ENCODE measurements around the gene PADI6. TPM values are rescaled to one million over a fixed set of nuclear protein-coding genes. Genes with fewer than 3 reads are reported as not detected.

Gene PADI6
- total and polyA plus RNA-seq, 10 of the 15 experiments (the other 5 are each of a cell fraction or from before 2014, with no cell fraction given) = not detected

DNA sequence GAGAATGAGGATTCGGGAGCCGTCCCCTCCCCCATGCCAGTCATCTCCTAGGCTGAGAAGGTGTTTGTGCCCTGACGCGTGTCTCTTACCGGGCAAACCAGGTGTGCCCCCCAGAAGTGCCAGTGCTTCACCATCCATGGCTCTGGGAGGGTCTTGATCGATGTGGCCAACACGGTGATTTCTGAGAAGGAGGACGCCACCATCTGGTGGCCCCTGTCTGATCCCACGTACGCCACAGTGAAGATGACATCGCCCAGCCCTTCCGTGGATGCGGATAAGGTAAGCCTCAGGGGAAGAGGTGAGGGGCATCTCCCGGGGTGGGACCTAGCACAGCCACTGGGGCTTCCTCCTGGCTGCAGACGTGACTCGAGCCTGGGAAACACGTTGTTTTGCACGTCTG is 959 bp downstream of the PADI6 start:
- FAIRE-seq (no peak), ATAC-seq (no peak), DNase-seq (ENCODE audit: low read depth, low spot score) (no peak)
- Histone ChIP-seq H3K4me2 (ENCODE audit: control insufficient read depth, insufficient read depth) (no peak overlapping the region), H3K9ac (ENCODE audit: control insufficient read depth, insufficient read depth, low read length) (no peak overlapping the region), H3K4me1 (ENCODE audit: control insufficient read depth, insufficient read depth, low read length) (no peaks in the 10 kb centered on the region), H2AFZ (ENCODE audit: control insufficient read depth, low read depth, low read length) (no peak overlapping the region), H3K27ac (ENCODE audit: control insufficient read depth, insufficient read depth) (no peak overlapping the region), H3K4me3 (no peak overlapping the region), H4K20me1 (ENCODE audit: control insufficient read depth, insufficient read depth) (no peaks in the 10 kb centered on the region), H3K27me3 (replicated peaks in 1 of 2; ENCODE audit: control insufficient read depth in 2 of 2, insufficient read depth in 2 of 2, low read length in 1 of 2) (peaks cover 2 to 3% of the 10 kb centered on the region in 2 experiments; a peak in 2 of 4 replicates), H3K36me3 (ENCODE audit: control insufficient read depth in 2 of 2, insufficient read depth in 2 of 2, low read length in 1 of 2) (no peaks in the 10 kb centered on the region), H3K9me3 (replicated peaks; ENCODE audit: control insufficient read depth, insufficient read depth, low read length) (no peaks in the 10 kb centered on the region), H3K79me2 (ENCODE audit: control insufficient read depth, insufficient read depth, low read length) (no peaks in the 10 kb centered on the region)
- ChIA-PET SMC1A (ENCODE audit: uncharacterized antibody, unreplicated experiment) (no interaction called here), CTCF (no interaction called here), POLR2A (no interaction called here), RAD21 (ENCODE audit: unreplicated experiment) (no interaction called here)
- 42% methylated on average over 18 of the region's 18 CpGs for WGBS (ENCODE audit: insufficient coverage, insufficient replicate concordance, low lambda C conversion rate, missing lambda C conversion rate)
- intact Hi-C loops (cut with micrococcal nuclease; ENCODE audit: unreplicated experiment) (no loop called here), in situ Hi-C loops (cut with MboI) (no loop called here)
- TF ChIP-seq NFYB (IDR thresholded peaks at IDR 0.05; ENCODE audit: insufficient read depth, low read depth, low read length) (no peak), SMAD1 (IDR thresholded peaks at IDR 0.05; ENCODE audit: low read depth, partially characterized antibody) (no peak), MXI1 (IDR thresholded peaks at IDR 0.05; ENCODE audit: low read depth, low read length) (no peak), BCL11A (IDR thresholded peaks at IDR 0.05; ENCODE audit: low read depth, low read length) (no peak), RELB (IDR thresholded peaks at IDR 0.05; ENCODE audit: low read depth) (no peak)
- no TSS peak for BruUV-seq (replicated peaks)

DNA sequence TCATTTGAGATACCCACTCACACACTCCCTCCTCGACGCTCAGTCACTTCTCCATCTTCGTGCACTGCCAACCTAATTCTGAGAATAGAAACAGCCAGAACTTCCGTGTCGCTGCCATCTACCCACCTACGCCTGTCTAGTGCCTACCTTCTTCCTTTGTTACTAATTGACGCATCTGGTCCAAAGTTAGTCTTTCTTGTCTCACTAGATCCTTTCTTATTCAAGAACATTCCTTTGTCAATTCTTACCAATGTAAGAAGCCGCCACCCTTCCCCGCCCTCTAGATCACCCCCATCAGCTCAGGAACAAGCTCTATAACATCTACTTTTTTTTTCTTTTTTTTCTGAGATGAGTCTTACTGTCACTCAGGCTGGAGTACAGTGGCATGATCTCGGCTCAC is 3.7 kb downstream of the PADI6 start:
- no peak for DNase-seq (ENCODE audit: low read depth, low spot score)
- ChIA-PET RAD21 (ENCODE audit: unreplicated experiment) (no interaction called here), SMC1A (ENCODE audit: uncharacterized antibody, unreplicated experiment) (no interaction called here), CTCF (no interaction called here), POLR2A (no interaction called here)
- H3K4me2 ChIP-seq (ENCODE audit: control insufficient read depth, insufficient read depth) = no peak overlapping the region
- BruUV-seq (replicated peaks) = no TSS peak
- no peaks in the 10 kb centered on the region for H3K9me3 ChIP-seq (replicated peaks; ENCODE audit: control insufficient read depth, insufficient read depth, low read length)
- H3K79me2 ChIP-seq (ENCODE audit: control insufficient read depth, insufficient read depth, low read length) = no peaks in the 10 kb centered on the region
- intact Hi-C loops (cut with micrococcal nuclease; ENCODE audit: unreplicated experiment) = no loop called here
- in situ Hi-C loops (cut with MboI) = no loop called here
- H4K20me1 ChIP-seq (ENCODE audit: control insufficient read depth, insufficient read depth) = no peaks in the 10 kb centered on the region
- no peak overlapping the region for H3K4me3 ChIP-seq
- H3K27ac ChIP-seq (ENCODE audit: control insufficient read depth, insufficient read depth) = no peak overlapping the region
- H3K4me1 ChIP-seq (ENCODE audit: control insufficient read depth, insufficient read depth, low read length) = no peaks in the 10 kb centered on the region
- no peak for ATAC-seq
- H3K9ac ChIP-seq (ENCODE audit: control insufficient read depth, insufficient read depth, low read length) = no peak overlapping the region
- no peaks in the 10 kb centered on the region for H3K36me3 ChIP-seq (ENCODE audit: control insufficient read depth in 2 of 2, insufficient read depth in 2 of 2, low read length in 1 of 2)
- no peak overlapping the region for H2AFZ ChIP-seq (ENCODE audit: control insufficient read depth, low read depth, low read length)
- no peak for FAIRE-seq
- 35% methylated on average over 10 of the region's 10 CpGs for WGBS (ENCODE audit: insufficient coverage, insufficient replicate concordance, low lambda C conversion rate, missing lambda C conversion rate)
- peaks cover 2 to 3% of the 10 kb centered on the region in 2 experiments; a peak in 2 of 4 replicates for H3K27me3 ChIP-seq (replicated peaks in 1 of 2; ENCODE audit: control insufficient read depth in 2 of 2, insufficient read depth in 2 of 2, low read length in 1 of 2)
- TF ChIP-seq, protein P1, sequence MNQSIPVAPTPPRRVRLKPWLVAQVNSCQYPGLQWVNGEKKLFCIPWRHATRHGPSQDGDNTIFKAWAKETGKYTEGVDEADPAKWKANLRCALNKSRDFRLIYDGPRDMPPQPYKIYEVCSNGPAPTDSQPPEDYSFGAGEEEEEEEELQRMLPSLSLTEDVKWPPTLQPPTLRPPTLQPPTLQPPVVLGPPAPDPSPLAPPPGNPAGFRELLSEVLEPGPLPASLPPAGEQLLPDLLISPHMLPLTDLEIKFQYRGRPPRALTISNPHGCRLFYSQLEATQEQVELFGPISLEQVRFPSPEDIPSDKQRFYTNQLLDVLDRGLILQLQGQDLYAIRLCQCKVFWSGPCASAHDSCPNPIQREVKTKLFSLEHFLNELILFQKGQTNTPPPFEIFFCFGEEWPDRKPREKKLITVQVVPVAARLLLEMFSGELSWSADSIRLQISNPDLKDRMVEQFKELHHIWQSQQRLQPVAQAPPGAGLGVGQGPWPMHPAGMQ (IDR thresholded peaks at IDR 0.05; ENCODE audit: borderline replicate concordance) = no peak
- no peak for TF ChIP-seq CEBPZ (IDR thresholded peaks at IDR 0.05; ENCODE audit: low read depth, low read length)
- TF ChIP-seq KAT2A (conservative IDR thresholded peaks at IDR 0.05; ENCODE audit: control insufficient read depth, low read depth, low read length) = no peak
- no peak for TF ChIP-seq PML (IDR thresholded peaks at IDR 0.05; ENCODE audit: low read length)
- no peak for TF ChIP-seq RCOR1 (conservative IDR thresholded peaks at IDR 0.05; ENCODE audit: low read depth, low read length)
- no peak for TF ChIP-seq HDGF (IDR thresholded peaks at IDR 0.05)
- TF ChIP-seq EZH2 (IDR thresholded peaks at IDR 0.05; ENCODE audit: borderline replicate concordance, control insufficient read depth, low read depth, low read length) = no peak
- no peak for TF ChIP-seq HDAC6 (IDR thresholded peaks at IDR 0.05; ENCODE audit: unreplicated experiment)
